HFFc6 (cell line): ENCODE measurements around the gene FAM53A. TPM values are rescaled to one million over a fixed set of nuclear protein-coding genes. Genes with fewer than 3 reads are reported as not detected.

Experiments
- DNase-seq: peaks from one replicate; pipeline ENCODE4 v3.0.0-alpha.2; 2018
- H3K27ac Mint-ChIP-seq: 2 replicates; pipeline ENCODE4 v1.8.0; 2020; ENCODE audit warnings: mild to moderate bottlenecking, mixed read lengths
- H3K27me3 Mint-ChIP-seq: 2 replicates; pipeline ENCODE4 v1.8.0; 2021; ENCODE audit warnings: mild to moderate bottlenecking, moderate library complexity, mixed read lengths; ENCODE audit not compliant: insufficient read depth
- H3K36me3 Mint-ChIP-seq: 2 replicates; pipeline ENCODE4 v1.8.0; 2021; ENCODE audit warnings: low read depth, mixed read lengths
- H3K4me1 Mint-ChIP-seq: 2 replicates; pipeline ENCODE4 v1.8.0; 2020; ENCODE audit warnings: low read depth, mixed read lengths
- H3K4me3 Mint-ChIP-seq: 2 replicates; pipeline ENCODE4 v1.8.0; 2020; ENCODE audit warnings: mild to moderate bottlenecking, moderate library complexity, mixed read lengths
- H3K9me3 Mint-ChIP-seq: 2 replicates; pipeline ENCODE4 v1.8.0; 2020; ENCODE audit warnings: mild to moderate bottlenecking, mixed read lengths
- CTCF ChIP-seq: fragments of 200-600 bp; sonication (generic); IDR thresholded peaks from 2 replicates; pipeline ENCODE4 v1.5.0; 2021; ENCODE audit warnings: antibody characterized with exemption, mild to moderate bottlenecking
- total RNA-seq, 6 experiments: library from RNA; stranded (reverse); fragmentation: NEBNext Ultra II Directional; extraction: Animal tissue kit (Norgen Biotek cat#: 25700); gene quantifications; 2 replicates in 1 of 6; 3 replicates in 5 of 6; pipeline ENCODE4 v1.2.3, GENCODE V29; 2021

Gene FAM53A
- total RNA-seq, 6 experiments from 2014 or later, result 2.3 to 3.2 (median 2.7) TPM

- Mint-ChIP-seq H3K27me3 (peaks cover 8% of the 10 kb centered on the region), H3K4me3 (no peak overlapping the region), H3K4me1 (no peaks in the 10 kb centered on the region), H3K36me3 (peaks cover 4% of the 10 kb centered on the region; the same call in 1 of the 2 replicates), H3K9me3 (peaks cover 18% of the 10 kb centered on the region), H3K27ac (no peak overlapping the region)
- TF ChIP-seq CTCF, result no peak
- DNase-seq, result no peak
These were observed 65.7 kb downstream of the FAM53A start for GRCh38 chr4:1618438-1618837.

- Mint-ChIP-seq H3K27ac (no peak overlapping the region), H3K4me3 (no peak overlapping the region), H3K27me3 (peaks cover 8% of the 10 kb centered on the region), H3K9me3 (peaks cover 15% of the 10 kb centered on the region), H3K4me1 (no peaks in the 10 kb centered on the region), H3K36me3 (peaks cover 4% of the 10 kb centered on the region; the same call in 1 of the 2 replicates)
- TF ChIP-seq CTCF, result no peak
- DNase-seq, result no peak
These were observed 67.6 kb downstream of the FAM53A start for GRCh38 chr4:1616557-1616930.

- TF ChIP-seq CTCF, result no peak
- peaks cover 4% of the 10 kb centered on the region; the same call in 1 of the 2 replicates for H3K36me3 Mint-ChIP-seq
- no peaks in the 10 kb centered on the region for H3K4me1 Mint-ChIP-seq
- H3K27me3 Mint-ChIP-seq, result peaks cover 8% of the 10 kb centered on the region
- H3K4me3 Mint-ChIP-seq, result no peak overlapping the region
- H3K27ac Mint-ChIP-seq, result no peak overlapping the region
- DNase-seq, result no peak
- peaks cover 15% of the 10 kb centered on the region for H3K9me3 Mint-ChIP-seq
These were observed 68.1 kb downstream of the FAM53A start for GRCh38 chr4:1615786-1616556.

- Mint-ChIP-seq H3K9me3 (peaks cover 7% of the 10 kb centered on the region; the same call in 1 of the 2 replicates), H3K36me3 (peaks cover 4% of the 10 kb centered on the region; the same call in 1 of the 2 replicates), H3K4me3 (no peak overlapping the region; the same call in 1 of the 2 replicates), H3K4me1 (no peaks in the 10 kb centered on the region), H3K27ac (no peak overlapping the region), H3K27me3 (peaks cover 8% of the 10 kb centered on the region)
- TF ChIP-seq CTCF, result no peak
- no peak for DNase-seq
These were observed 69.1 kb downstream of the FAM53A start for GRCh38 chr4:1614854-1615595.

GRCh38 chr4:1614502-1614853 lies 69.6 kb downstream of the FAM53A start:
- no peak overlapping the region for H3K27ac Mint-ChIP-seq

More at GRCh38 chr4:1614502-1614853, 69.6 kb downstream of the FAM53A start:
- TF ChIP-seq CTCF, result no peak
- Mint-ChIP-seq H3K4me3 (no peak overlapping the region), H3K36me3 (peaks cover 4% of the 10 kb centered on the region; the same call in 1 of the 2 replicates), H3K27me3 (peaks cover 9% of the 10 kb centered on the region), H3K4me1 (no peaks in the 10 kb centered on the region), H3K9me3 (peaks cover 5% of the 10 kb centered on the region; the same call in 1 of the 2 replicates)
- DNase-seq, result no peak
